DMS114 treated with DMSO at 0.1 percent for 48 hours (cell line): ENCODE measurements around the gene MMP28.

Experiments
- DNase-seq: peaks from one replicate; lab custom pipeline; 2025; ENCODE audit not compliant: unreplicated experiment; lab: John Stamatoyannopoulos, UW

The MMP28 gene

GRCh38 chr17:35744830-35745229 is 50.6 kb downstream of the MMP28 start:
- DNase-seq, result no peak

GRCh38 chr17:35743626-35744328 is 51.7 kb downstream of the MMP28 start:
- no peak for DNase-seq

GRCh38 chr17:35742896-35743477 is 52.5 kb downstream of the MMP28 start:
- DNase-seq, result no peak

- DNase-seq, result no peak
Measured at GRCh38 chr17:35742496-35742895, 52.9 kb downstream of the MMP28 start.

- DNase-seq, result no peak
Measured at GRCh38 chr17:35740997-35741931, 54.2 kb downstream of the MMP28 start.

- no peak for DNase-seq
Measured at GRCh38 chr17:35740216-35740615, 55.2 kb downstream of the MMP28 start.

- DNase-seq, result no peak
Measured at GRCh38 chr17:35738519-35739133, 56.8 kb downstream of the MMP28 start.

- no peak for DNase-seq
Measured at GRCh38 chr17:35736236-35736635, 59.2 kb downstream of the MMP28 start.

- DNase-seq, result no peak
Measured at GRCh38 chr17:35735036-35735805, 60.2 kb downstream of the MMP28 start.

- no peak for DNase-seq
Measured at GRCh38 chr17:35734396-35734795, 61.0 kb downstream of the MMP28 start.

GRCh38 chr17:35733366-35733765 is 62.1 kb downstream of the MMP28 start:
- no peak for DNase-seq

- DNase-seq, result no peak
Measured at GRCh38 chr17:35732806-35733136, 62.7 kb downstream of the MMP28 start.

GRCh38 chr17:35731917-35732805 is 63.3 kb downstream of the MMP28 start:
- DNase-seq, result no peak

- DNase-seq, result no peak
Measured at GRCh38 chr17:35731239-35731916, 64.1 kb downstream of the MMP28 start, which contains the start of gene RASL10B. Gene RASL10B (plus strand): TSS chr17:35731639. CDS start chr17:35735185, 3,546 bp downstream.

GRCh38 chr17:35730400-35731005 is 64.9 kb downstream of the MMP28 start:
- DNase-seq, result no peak

- no peak for DNase-seq
Measured at GRCh38 chr17:35729405-35729833, 66.0 kb downstream of the MMP28 start.

GRCh38 chr17:35728551-35728950 is 66.9 kb downstream of the MMP28 start:
- DNase-seq, result no peak

- DNase-seq, result no peak
Measured at GRCh38 chr17:35727635-35728034, 67.8 kb downstream of the MMP28 start.
